CD14-positive monocyte (primary cell): ENCODE data around the gene COL15A1. TPM values are rescaled to one million over a fixed set of nuclear protein-coding genes. Genes with fewer than 3 reads are reported as not detected.

Experiments
- DNase-seq, 3 donors: peaks; one replicate each; pipeline ENCODE4 v3.0.0-alpha.2; 2011 to 2022
- H2AFZ ChIP-seq: 2 replicates; pipeline ENCODE4 v1.6.0; 2012; ENCODE audit warnings: mild to moderate bottlenecking, low read depth, low read length, inconsistent platforms; ENCODE audit not compliant: insufficient read depth, poor library complexity, severe bottlenecking
- H3K27ac ChIP-seq, 2 donors: 1 replicate in 1 of 2; 2 replicates in 1 of 2; pipeline ENCODE4 v1.5.1; 2012 to 2013; ENCODE audit warnings: low read length in 2 of 2, control low read depth in 1 of 2, inconsistent platforms in 1 of 2, low read depth in 1 of 2, mild to moderate bottlenecking in 1 of 2
- H3K27me3 ChIP-seq, 2 donors: one replicate each; pipeline versions ENCODE4 v1.6.0 to v1.6.1; 2011 to 2013; ENCODE audit warnings: low read length in 2 of 2; ENCODE audit not compliant: control insufficient read depth in 2 of 2, insufficient read depth in 2 of 2
- H3K36me3 ChIP-seq, 2 donors: replicated peaks in 1 of 2; 1 replicate in 1 of 2; 2 replicates in 1 of 2; pipeline versions ENCODE4 v1.5.1 to v1.6.1; 2012 to 2013; ENCODE audit warnings: low read length in 2 of 2, control low read depth in 1 of 2, inconsistent platforms in 1 of 2, mild to moderate bottlenecking in 1 of 2; ENCODE audit not compliant: insufficient read depth in 2 of 2, control insufficient read depth in 1 of 2
- H3K4me1 ChIP-seq, 2 donors: 1 replicate in 1 of 2; 2 replicates in 1 of 2; pipeline versions ENCODE4 v1.5.1 to v1.6.1; 2012 to 2013; ENCODE audit warnings: low read length in 2 of 2, control low read depth in 1 of 2, inconsistent platforms in 1 of 2, mild to moderate bottlenecking in 1 of 2, moderate library complexity in 1 of 2; ENCODE audit not compliant: insufficient read depth in 2 of 2, control insufficient read depth in 1 of 2
- H3K4me2 ChIP-seq: replicated peaks from 2 replicates; pipeline ENCODE3; 2012; ENCODE audit warnings: low read length, moderate library complexity, mild to moderate bottlenecking; ENCODE audit not compliant: poor library complexity, severe bottlenecking; ENCODE audit errors: extremely low read depth
- H3K4me3 ChIP-seq, 3 experiments: fragments of 200-600 bp in 1 of 3; sonication (generic) in 1 of 3; replicated peaks in 1 of 3; 1 replicate in 2 of 3; 2 replicates in 1 of 3; pipeline ENCODE4 v1.5.1; 2011 to 2013; ENCODE audit warnings: low read length in 3 of 3, mild to moderate bottlenecking in 3 of 3, control low read depth in 2 of 3, low read depth in 2 of 3, inconsistent platforms in 1 of 3, moderate library complexity in 1 of 3
- H3K79me2 ChIP-seq: 2 replicates; pipeline ENCODE4 v1.6.0; 2012; ENCODE audit warnings: mild to moderate bottlenecking, control low read depth, inconsistent platforms, low read length, moderate library complexity; ENCODE audit not compliant: insufficient read depth
- H3K9ac ChIP-seq: 2 replicates; pipeline ENCODE4 v1.6.0; 2017; ENCODE audit warnings: low read length, mild to moderate bottlenecking; ENCODE audit not compliant: insufficient read depth, poor library complexity, severe bottlenecking
- H3K9me3 ChIP-seq, 2 donors: replicated peaks in 1 of 2; 1 replicate in 1 of 2; 2 replicates in 1 of 2; pipeline versions ENCODE4 v1.5.1 to v1.6.1; 2012 to 2013; ENCODE audit warnings: low read length in 2 of 2, control low read depth in 1 of 2; ENCODE audit not compliant: control insufficient read depth in 1 of 2, insufficient read depth in 1 of 2
- H4K20me1 ChIP-seq: 2 replicates; pipeline ENCODE4 v1.6.0; 2012; ENCODE audit warnings: mild to moderate bottlenecking, low read length, control low read depth, moderate library complexity; ENCODE audit not compliant: insufficient read depth
- H3K27ac Mint-ChIP-seq, 7 donors: one replicate each; pipeline ENCODE4 v1.8.0; 2020; ENCODE audit warnings: mild to moderate bottlenecking in 7 of 7, mixed read lengths in 7 of 7, moderate library complexity in 6 of 7, inconsistent platforms in 2 of 7
- H3K27me3 Mint-ChIP-seq, 3 donors: one replicate each; pipeline ENCODE4 v1.8.0; 2021 to 2022; ENCODE audit warnings: low read depth in 3 of 3, mild to moderate bottlenecking in 3 of 3, mixed read lengths in 3 of 3, moderate library complexity in 3 of 3, inconsistent platforms in 1 of 3
- H3K36me3 Mint-ChIP-seq, 2 donors: one replicate each; pipeline ENCODE4 v1.8.0; 2020; ENCODE audit warnings: mixed read lengths in 2 of 2, inconsistent platforms in 1 of 2, mild to moderate bottlenecking in 1 of 2
- H3K4me1 Mint-ChIP-seq: one replicate; pipeline ENCODE4 v1.8.0; 2020; ENCODE audit warnings: mild to moderate bottlenecking, mixed read lengths
- H3K4me3 Mint-ChIP-seq, 2 donors: one replicate each; pipeline ENCODE4 v1.8.0; 2020; ENCODE audit warnings: mild to moderate bottlenecking in 2 of 2, mixed read lengths in 2 of 2, moderate library complexity in 1 of 2
- H3K9me3 Mint-ChIP-seq, 7 donors: one replicate each; pipeline ENCODE4 v1.8.0; 2020 to 2022; ENCODE audit warnings: mixed read lengths in 7 of 7, mild to moderate bottlenecking in 6 of 7, moderate library complexity in 6 of 7, inconsistent platforms in 2 of 7
- WGBS: methylation state at CpG from one replicate; pipeline ENCODE4 v1.1.5; 2013; ENCODE audit warnings: missing lambda C conversion rate; ENCODE audit not compliant: insufficient coverage; 5-methylcytosine and 5-hydroxymethylcytosine counted together
- intact Hi-C, 2 donors: fragments of 100-400 bp; cut with micrococcal nuclease; formaldehyde crosslinking; loops; one replicate each; pipeline versions ENCODE4 v1.15.0 to v1.15.1; 2023
- polyA plus RNA-seq, 3 donors: library from polyadenylated mRNA; depleted of rRNA in 1 of 3; unstranded in 2 of 3; stranded (reverse) in 1 of 3; fragments of 300-500 nt in 2 of 3; fragments of >200 nt in 1 of 3; fragmentation: Illumina TruSeq in 2 of 3; gene quantifications; 1 replicate in 2 of 3; 2 replicates in 1 of 3; pipeline ENCODE4 v1.2.3, GENCODE V29; 2012 to 2021
- TF ChIP-seq, protein P1 (sequence below): fragments of 200-600 bp; IDR thresholded peaks from one replicate; pipeline ENCODE4 v1.8.0; 2022; ENCODE audit warnings: antibody characterized with exemption, mild to moderate bottlenecking

The COL15A1 gene
- polyA plus RNA-seq, 3 donors: 0.03 to 0.14 (median 0.11) TPM

DNA sequence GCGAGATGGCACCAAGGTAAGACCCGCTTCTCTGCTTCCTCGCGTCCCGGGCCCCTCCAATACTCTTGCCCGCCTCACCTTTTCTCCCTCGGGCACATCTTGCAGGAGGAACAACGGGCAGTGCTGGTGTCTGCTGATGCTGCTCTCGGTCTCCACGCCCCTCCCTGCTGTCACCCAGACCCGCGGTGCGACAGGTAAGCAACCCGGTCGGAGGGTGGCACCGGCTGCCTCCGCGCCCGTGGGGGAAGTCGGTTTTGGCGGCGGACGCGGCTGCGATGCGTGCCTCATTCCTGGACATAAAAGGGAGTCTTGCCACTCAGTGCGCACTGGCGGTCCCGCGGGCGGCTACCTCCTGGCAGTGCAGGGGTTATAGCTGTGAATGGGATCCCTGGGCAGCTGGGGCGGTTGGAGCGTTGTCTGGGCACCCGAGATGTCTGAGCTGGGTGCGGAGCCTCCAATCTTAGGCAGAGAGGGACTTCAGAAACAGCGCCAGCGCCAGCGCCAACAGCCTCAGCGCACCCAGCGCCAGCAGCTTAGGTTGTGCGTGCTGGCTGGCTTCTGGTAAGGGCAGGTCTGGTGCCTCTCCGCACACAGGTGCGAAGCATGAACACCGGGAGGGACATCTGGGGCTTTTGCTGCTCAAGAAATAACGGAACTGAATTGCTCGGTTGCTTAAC lies 488 bp downstream of the COL15A1 start:
- Mint-ChIP-seq H3K4me1 (peaks cover 18% of the 10 kb centered on the region), H3K9me3 (peaks cover 0 to 10% (median 0%) of the 10 kb centered on the region in 7 donors), H3K36me3 (no peaks in the 10 kb centered on the region), H3K27ac (no peak overlapping the region), H3K27me3 (peaks cover 52 to 70% (median 61%) of the 10 kb centered on the region in 3 donors), H3K4me3 (peak overlapping the region; percentile 64 to 92)
- Histone ChIP-seq H3K9me3 (peaks cover 0 to 9% of the 10 kb centered on the region in 2 donors), H4K20me1 (no peaks in the 10 kb centered on the region), H3K27me3 (peaks cover 45 to 64% of the 10 kb centered on the region in 2 donors), H2AFZ (no peak overlapping the region), H3K36me3 (no peaks in the 10 kb centered on the region), H3K4me2 (peak overlapping the region; percentile 58), H3K4me3 (peak overlapping the region in 1 of 3 experiments; percentile 43), H3K4me1 (peaks cover 8 to 15% of the 10 kb centered on the region in 2 donors), H3K9ac (no peak overlapping the region), H3K79me2 (no peaks in the 10 kb centered on the region), H3K27ac (no peak overlapping the region)
- DNase-seq: peak in 1 of 3 donors; percentile 9
- TF ChIP-seq, protein P1, sequence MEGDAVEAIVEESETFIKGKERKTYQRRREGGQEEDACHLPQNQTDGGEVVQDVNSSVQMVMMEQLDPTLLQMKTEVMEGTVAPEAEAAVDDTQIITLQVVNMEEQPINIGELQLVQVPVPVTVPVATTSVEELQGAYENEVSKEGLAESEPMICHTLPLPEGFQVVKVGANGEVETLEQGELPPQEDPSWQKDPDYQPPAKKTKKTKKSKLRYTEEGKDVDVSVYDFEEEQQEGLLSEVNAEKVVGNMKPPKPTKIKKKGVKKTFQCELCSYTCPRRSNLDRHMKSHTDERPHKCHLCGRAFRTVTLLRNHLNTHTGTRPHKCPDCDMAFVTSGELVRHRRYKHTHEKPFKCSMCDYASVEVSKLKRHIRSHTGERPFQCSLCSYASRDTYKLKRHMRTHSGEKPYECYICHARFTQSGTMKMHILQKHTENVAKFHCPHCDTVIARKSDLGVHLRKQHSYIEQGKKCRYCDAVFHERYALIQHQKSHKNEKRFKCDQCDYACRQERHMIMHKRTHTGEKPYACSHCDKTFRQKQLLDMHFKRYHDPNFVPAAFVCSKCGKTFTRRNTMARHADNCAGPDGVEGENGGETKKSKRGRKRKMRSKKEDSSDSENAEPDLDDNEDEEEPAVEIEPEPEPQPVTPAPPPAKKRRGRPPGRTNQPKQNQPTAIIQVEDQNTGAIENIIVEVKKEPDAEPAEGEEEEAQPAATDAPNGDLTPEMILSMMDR: no peak
- intact Hi-C loops: no loop called here
- under 1% methylated on average over 46 of the region's 46 CpGs for whole genome bisulfite sequencing

DNA sequence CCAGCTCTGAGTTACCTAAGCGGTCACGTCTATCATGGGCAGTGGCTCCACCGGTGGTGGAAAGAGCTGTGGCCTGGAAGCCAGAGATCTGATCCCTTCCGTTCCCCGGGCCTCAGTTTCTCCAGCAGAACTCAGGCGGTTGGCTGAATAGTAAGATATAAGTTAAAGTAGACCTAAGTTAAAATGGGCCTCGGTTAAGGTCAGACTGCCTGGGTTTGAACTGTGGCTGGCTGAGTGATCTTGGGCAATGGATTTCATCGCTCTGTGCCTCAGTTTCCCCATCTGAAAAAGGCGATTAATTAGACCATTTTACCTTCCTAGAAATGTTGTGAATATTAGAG lies 997 bp downstream of the COL15A1 start:
- Histone ChIP-seq H3K36me3 (no peaks in the 10 kb centered on the region), H4K20me1 (no peaks in the 10 kb centered on the region), H3K4me1 (peaks cover 8 to 15% of the 10 kb centered on the region in 2 donors), H3K4me3 (peak overlapping the region in 1 of 3 experiments; percentile 43), H3K27ac (no peak overlapping the region), H2AFZ (no peak overlapping the region), H3K4me2 (peak overlapping the region; percentile 58), H3K27me3 (peaks cover 45 to 60% of the 10 kb centered on the region in 2 donors), H3K9ac (no peak overlapping the region), H3K79me2 (no peaks in the 10 kb centered on the region), H3K9me3 (peaks cover 0 to 9% of the 10 kb centered on the region in 2 donors)
- Mint-ChIP-seq H3K27ac (no peak overlapping the region), H3K4me3 (peak overlapping the region; percentile 64 to 92), H3K27me3 (peaks cover 53 to 66% (median 58%) of the 10 kb centered on the region in 3 donors), H3K4me1 (peaks cover 18% of the 10 kb centered on the region), H3K36me3 (no peaks in the 10 kb centered on the region), H3K9me3 (peaks cover 0 to 10% (median 0%) of the 10 kb centered on the region in 7 donors)
- WGBS: 11% methylated on average over 5 of the region's 9 CpGs
- TF ChIP-seq, protein P1: no peak
- intact Hi-C loops: no loop called here
- peak in 1 of 3 donors; percentile 7 for DNase-seq
